Cerebellar cortex (tissue), 1 donor: ENCODE results near the gene SH3PXD2A.

ENCODE experiments used
- DNase-seq: peaks from one replicate; pipeline ENCODE4 v3.0.0-alpha.2; 2015; ENCODE audit warnings: low spot score

SH3PXD2A gene

DNA sequence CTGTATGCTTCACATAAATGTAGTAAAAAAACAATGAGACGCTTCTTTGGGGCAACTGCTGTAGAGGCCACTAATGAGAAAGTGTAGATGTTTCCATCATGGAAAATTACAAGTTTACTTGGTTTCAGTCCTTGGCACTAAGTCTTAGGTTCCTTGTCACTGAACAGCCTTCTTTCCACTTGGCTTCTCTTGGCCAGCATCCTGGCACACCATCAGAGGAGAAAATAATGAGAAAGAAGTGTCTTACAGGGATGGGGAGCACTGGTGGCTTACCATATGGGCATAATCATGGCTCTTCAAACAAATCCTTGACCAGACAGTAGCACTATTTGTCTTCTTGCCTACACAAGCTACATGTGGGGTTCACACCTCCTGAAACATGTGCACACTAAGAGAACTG lies 22.5 kb upstream of the SH3PXD2A start:
- peak; percentile 79 for DNase-seq

DNA sequence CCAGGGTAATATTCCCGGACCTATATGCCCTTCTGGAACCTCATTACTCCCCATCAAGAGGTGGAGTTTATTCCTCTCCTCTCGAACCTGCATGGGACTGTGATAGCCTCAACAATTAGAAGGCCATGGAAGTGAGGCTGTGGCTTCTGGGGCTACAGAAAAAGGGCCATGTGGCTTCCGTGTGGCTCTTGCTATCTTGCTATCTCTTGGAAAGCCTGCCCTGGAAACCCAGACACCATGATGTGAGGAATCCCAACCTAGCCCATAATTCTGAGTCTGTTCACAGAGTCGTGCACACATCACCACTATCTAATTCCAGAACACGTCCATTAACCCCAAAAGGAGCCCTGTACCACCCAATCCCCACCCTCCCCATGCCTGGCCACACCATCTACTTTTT lies 20.8 kb upstream of the SH3PXD2A start:
- no peak for DNase-seq

DNA sequence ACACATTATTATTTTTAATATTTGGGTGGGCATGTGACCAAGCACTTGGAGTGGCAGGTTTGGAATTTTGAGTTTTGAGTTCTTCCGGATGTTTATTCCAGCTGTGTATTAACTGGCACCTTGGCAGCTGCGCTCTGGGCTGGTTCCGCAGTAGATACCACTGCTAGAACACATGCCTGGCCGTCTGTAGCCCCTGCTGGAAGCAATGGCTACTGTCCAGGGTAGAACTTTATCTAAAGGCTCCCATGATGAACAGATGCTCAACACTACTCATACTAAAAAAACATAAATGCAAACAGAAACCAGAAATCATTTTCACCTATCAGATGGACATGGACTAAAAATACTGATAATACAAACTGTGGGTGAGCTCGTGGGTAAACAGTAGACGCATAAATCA lies 19.4 kb upstream of the SH3PXD2A start:
- no peak for DNase-seq

DNA sequence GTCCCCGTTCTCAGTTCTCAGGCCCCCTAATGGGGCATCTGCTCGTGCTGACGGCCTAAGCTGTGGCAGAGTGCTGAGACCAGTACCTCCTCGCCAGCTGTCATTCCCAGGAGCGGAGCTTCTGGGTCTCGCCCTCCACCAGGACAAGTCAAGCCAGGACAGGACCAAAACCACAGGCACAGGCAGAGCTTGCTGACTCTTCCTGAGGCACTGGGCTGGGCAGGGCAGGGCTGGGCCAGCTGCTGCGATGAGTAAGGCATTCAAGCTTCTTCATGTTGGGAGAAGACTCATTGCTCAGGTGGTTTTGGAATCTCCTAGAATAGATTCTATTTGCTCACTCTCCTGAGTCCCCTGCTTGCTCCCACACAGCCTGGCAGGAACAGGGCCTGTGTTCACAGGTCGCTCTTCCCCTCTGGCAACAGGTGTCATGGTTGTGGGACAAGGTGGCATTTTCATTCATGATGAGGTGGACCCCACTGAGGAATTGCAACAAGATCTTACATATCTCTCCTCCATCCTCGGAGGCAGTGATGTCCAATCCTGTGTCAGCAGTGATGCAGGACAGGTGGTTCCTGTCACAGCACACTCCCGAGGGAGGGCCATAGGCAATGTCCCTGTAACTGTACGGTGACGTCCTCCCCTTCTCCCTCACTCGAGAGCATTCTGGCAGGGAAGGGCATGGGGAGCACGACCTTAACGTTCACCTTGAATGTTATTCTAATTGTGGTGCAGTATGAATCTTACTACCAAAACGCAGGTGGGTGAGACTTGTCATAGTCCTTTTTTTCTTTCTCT lies 17.0 kb upstream of the SH3PXD2A start:
- no peak for DNase-seq

DNA sequence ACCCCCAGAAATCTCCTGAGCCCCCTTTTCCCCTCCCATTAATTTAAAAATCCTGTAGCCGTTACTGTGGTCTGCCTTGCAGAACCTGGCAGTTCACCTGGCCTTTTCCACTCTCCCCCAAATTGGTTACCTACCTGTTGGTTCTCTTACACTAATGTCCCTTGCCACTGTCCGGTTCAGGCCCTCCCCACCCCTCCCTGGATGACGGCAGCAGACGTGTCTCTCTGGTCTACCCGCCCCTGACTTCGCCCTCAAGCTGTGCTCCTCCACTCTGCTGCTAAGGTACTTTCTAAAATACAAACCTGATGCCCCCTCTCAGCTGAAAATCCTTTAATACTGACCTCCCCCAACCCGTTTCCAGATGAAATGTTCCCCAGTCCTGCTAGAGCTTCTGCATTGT lies 15.6 kb upstream of the SH3PXD2A start:
- no peak for DNase-seq

DNA sequence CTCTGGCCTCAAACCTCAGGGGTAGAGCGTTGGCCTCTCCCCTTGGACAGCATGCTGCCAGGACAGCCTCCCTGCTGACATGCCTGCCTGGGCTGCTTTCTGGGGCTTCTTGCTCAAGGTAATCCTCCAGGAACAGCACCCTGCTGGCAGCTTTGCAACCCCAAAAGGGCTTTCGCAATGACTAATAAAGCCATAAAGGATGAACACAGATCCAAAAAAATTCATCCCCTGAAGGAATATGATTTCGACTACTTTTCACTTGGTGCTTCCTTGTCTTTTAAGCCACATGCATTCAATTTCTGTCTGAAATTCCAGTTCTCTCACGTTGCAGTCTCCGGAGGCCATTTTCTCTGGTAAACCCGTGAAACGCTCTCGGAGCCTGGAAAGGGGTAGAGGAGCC lies 15.1 kb upstream of the SH3PXD2A start:
- DNase-seq, result no peak

DNA sequence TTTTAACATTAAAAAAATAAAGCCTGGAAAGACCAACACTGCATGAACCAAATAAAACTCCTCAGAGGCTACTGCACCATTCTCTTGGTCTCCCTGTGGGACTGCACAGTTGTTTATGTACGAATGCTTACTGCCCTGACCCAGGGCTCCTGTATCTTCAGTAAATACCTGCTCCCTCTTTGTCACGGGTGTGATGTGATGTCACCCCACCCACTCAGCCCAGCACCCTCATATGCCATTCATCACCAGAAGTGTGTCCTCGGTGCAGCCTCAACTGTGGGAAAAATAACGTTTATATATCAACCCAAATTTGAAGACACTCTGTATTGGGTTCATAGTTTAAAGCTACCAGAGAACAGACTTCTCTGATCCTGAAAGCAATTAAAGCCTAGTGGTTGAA lies 14.0 kb upstream of the SH3PXD2A start:
- DNase-seq, result no peak

DNA sequence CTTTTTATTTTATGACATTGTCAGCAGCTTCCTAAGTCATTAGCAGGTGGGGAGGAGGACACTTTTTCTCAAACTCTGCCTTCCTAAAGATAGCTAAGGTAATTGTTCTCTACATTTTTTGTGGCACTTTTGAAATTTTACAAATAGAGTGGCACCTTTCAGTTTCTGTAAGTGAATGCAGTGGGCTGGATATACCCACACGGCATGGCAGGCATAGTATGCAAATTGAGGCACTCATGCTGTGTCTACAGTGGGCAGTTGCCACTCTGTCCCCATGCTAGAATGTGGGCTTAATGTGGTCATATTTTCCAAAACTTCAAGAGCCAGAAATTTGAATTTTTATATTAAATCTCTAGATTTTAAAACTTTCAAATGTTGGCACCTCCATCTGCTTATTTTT lies 12.8 kb upstream of the SH3PXD2A start:
- no peak for DNase-seq

DNA sequence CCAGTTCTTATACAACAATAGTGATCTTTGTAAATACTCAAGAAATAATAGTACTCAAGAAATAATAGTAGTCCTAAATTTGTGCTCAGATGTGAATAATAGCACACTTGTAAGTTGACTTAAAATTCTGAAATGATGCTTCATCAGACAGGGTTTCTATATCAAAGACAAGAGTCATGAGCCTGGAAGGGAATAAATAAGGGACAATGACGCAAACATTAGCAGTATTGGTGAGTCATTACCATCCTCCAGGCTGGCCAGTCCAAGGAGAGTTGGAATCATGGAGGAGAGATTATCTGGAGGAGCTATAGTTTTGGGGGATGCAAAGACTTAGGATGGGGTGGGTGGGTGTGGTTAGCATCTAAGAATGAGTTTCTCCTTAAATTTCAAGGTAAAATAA lies 6.1 kb upstream of the SH3PXD2A start:
- DNase-seq, result no peak

DNA sequence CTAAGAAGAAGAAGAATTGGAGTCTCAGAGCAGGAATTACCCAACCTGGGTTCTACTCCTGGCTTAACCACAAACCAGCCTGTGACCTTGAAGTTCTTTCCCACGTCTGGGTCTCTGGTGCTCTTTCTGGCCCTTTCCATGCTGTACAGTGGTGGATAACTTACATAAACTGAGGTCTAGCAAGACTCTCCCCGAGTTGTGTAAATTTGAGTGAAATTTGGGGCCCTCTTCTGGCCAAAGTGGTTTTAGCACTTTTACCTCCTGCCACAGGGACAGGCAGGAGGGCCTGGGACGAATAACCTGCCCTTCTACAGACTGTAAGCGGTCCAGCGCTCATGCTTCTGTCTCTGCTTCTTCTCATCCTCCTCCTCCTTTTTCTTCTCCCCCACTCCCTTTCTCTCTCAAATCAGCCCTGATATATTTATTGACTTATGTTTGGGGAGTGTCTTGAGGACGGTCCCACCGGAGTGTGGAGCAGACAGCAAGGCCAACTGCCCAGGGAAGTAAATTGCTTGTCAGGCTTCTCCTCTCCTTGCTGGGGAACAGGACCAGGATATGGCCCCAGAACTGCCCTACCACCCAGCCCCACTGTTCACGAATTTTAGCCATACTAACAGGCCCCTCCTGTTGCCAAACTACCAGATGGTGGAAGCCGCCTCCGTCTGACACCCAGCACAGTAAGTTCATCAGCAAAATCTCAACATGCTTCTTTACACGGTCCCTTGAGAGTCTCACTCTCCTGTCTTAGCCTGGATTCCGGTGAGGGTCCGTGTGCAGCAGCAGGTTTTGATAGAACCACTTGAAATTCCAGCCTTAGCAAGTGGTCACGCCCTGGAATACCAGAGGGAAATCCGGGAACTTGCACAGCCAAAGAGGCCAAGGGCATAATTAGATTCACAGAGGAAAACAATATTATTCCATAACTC lies 4.0 kb upstream of the SH3PXD2A start:
- DNase-seq, result peak; percentile 93

DNA sequence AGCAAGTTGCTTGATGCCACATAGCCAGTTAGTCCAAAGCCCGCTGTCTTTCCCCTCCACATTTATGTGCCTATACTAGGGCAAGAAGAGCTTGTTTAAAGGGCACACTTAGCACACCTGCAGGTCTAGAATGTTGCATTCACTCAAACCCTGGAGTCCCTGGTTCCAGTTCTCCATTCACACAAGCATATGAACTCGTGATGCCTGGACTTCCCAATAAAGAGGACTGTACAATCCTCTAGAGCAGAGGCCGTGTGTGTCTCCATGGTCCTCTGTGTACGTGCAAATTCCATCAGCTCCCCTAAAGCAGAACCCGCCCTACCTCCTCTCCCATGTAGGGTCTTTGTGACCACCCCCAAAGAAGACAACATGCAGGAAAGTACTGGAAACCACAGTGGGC lies 3.0 kb upstream of the SH3PXD2A start:
- DNase-seq, result no peak

DNA sequence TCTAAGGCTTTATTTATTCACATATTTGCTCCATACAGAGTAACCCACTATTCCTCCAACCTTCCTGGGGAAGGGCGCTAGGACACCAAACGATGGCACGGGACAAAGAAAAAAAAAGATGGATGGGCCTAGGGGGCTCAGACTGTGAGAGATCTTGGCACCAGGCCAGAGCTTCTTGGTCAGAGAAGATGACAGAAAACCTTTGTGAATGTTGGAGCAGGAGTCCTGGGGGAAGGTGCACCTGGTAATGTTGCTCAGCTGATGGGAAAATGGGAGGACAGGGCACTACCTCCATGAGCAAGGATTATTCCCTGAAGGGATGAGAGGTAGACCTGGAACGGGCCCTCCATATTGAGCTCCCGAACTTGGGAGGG lies 1.4 kb upstream of the SH3PXD2A start:
- no peak for DNase-seq

DNA sequence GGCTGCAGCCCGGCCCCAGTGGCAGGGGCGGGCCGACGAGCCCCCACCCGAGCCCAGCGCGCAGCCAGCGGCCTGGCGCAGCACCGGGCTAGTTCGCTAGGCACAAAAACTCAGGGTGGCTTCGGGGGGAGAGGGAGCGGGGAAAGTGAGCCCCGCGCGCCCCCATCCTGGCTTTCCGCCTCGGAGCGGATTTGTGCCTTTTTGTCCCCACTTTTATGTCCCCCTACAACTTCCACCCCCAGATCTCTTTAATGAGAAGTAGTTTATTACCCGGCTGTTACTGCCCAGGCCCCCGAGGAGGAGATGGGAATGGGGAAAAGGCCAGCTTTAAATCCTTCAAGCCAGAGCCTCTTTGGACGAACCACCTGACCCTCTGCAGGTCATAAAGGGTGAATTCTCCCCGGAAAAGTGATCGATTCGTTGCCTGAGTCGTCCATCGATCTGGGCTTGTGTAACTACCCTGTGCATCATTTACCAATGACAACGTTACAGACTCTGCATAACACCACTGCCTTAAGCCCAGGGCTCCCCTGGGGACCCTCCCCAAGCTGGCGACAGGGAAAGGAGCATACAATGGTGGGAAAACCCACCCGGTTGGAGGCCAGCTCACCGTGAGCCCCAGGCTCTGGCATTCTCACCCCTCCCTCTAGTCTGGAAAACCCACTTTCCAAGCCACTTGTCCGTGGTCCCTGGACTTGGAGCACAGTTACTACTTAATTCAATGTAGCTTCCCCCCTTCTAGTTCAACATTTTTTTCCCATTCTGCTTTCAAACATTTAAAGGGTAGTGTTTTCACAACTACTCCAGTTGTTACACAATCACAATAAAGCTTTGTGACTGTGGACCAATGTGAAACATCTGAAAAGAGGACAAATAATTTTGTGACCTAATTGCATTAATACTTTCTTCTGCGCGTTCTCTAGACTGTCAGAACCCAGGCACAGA lies 748 bp upstream of the SH3PXD2A start:
- no peak for DNase-seq

DNA sequence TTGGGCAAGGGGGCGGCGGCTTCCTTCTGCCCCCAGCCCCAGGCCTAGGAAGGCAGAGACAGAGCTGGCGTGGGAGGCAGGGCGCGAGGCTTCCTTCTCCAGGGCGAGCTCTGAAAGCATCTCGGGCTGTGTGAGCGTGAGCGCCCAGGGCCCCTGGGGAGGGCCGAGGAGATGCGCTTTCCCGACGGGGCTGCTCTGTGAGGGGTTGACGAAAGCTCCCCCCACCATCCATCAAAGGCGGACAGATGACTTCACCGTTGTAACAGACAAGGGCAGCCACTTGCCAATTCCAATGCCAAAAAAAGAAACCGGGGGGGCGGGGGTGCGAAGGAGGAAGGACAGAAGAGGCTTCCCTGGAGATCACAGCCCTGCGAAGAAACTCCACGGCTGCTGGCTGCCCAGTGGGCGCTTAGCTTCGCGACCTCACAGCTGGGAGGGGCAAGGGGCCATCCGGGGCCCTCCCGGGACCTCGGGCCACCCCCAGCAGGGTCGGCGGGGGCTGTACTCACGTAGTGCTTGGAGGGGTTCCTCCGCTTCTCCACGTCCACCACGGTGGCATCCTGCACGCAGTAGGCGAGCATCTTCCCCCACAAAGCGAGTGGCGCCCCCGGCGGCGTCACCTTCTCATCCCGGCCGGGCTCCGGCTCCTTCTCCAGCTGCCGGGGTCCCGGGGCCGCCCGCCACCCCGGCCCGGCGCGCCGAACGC lies 537 bp downstream of the SH3PXD2A start:
- peak; percentile 40 for DNase-seq

DNA sequence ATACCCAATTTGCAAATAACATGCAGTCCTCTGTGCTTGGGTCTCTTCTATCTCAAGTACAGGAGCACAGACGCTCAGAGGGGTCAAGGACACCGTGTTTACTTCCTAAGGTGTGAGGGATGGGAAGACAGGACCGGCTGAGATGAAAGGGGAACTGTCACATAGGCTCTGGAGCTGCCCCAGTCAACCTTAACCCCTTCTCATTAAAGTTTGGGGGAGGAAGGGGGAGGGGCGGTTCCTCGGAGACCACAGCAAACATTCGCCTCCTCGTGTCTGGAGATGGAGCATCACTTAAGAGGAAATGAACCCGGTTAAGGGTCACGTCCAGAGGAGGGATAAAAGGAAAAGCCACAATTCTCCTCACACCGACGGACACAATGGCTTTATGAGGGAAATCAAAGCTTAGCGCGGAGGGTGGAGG lies 1.1 kb downstream of the SH3PXD2A start:
- peak; percentile 35 for DNase-seq

DNA sequence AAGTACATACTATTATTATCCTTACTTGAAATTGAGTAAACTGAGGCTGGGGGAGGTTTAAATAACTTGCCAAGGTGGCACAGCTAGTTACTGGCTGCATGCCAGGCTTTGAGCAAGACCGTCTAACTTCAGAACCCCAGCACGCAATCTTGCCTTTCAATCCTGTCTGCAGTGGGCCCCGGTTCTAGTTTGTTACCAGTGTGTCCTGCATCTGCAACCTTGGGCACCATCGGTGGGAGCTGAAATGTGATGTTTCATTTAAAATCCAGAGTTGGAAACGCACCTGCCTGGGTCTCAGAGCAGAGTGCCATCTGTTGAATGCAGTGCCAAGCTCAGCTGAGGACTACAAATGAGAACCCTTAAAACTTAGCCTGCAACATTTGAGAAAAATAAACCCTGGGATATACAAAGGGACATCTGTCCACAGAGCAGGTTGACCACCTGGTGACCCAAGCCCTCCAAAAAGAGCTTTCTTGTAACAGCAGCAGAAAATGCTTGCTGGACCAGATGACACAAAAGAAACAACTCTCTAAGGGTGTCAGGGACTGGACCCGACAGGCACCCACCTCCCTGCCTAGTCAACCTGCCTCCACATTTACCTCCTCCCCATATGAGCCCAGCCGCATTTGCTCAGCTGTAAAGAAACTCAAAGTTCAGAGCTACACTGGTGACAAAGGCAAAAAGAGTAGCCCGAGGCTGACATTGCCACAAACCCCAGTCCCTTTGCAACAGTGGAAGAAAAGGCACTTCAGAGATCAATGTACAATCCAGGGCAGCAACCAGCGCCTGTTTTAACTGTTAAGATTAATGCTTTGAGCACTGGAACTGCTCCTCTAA lies 1.7 kb downstream of the SH3PXD2A start:
- DNase-seq, result peak; percentile 36

DNA sequence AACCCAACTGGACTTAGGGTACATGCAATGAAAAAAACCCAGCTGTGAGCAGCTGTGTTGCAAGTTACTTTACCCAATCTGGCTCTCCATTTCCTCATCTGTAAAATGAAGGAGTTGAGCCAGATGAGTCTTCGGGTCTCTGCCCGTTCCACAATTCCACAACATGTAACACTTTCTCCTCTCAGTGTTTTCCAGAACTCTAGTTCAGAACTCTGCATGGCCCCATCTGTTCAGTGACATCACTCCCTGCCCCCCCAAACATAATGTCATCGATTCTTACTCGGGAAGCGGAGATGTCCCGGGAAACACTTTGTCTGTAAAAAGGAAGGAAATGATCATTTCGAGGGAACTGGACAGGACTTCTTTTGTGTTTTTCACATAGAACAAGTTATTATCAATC lies 2.5 kb downstream of the SH3PXD2A start:
- DNase-seq, result no peak

DNA sequence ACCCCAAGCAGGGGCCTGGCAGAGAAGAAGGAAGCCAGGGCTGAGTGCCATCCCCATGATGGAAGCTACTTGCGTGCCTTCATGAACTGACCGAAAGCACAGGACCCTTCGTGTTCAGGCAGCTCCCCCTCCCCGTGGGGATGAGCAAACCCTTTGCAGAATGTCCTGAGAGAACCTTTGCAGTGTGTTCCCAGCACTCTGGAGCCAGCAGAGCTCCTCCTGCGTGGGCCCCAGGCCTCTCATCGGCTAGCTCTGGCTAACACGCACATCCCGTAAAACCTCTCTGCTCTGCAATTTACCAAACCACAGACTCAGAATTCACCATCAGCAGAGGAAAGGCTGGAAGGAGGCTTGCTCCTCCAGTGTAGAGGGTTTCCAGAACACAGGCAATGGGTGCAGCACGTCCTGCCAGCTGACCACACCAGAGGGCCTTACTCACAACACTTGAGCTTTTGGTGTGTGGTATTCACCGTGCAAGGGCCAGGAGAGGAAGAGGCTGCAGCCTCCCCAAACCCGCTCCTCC lies 3.1 kb downstream of the SH3PXD2A start:
- no peak for DNase-seq

DNA sequence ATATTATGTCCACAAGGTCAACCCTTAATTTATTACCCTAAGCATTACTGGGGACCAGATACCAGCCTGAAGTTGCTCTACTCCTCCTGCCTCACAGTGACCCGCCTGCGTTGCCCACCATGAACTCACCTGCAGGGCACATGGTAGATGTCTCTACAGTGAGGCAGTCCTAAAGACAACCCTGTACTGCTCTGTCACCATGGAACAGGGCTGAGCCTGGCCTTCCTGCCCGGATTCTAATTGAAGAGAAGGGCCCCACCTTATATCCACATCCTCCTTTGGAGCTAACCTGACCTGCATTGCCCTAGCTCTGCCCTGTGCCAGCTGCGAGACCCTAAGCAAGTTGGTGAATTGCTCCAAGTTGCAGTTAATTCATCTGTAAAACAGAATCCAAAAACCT lies 4.1 kb downstream of the SH3PXD2A start:
- no peak for DNase-seq

DNA sequence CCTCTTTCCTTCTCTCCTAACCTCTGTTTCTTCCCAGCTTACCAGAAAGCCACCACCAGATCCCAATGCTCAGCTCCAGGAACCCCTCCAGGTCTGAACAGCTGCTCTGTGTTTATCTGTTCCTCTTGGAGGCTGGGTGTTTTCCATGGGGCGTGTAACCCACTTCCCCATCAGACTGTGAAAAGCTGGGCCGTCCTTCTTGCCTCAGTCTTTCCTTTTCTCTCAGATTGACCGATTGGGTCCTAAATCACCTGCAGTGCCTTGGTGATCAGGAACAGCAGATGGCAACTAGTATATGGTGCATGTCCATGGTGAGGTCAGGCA lies 4.8 kb downstream of the SH3PXD2A start:
- DNase-seq, result no peak
